A673 (cell line): ENCODE measurements around the gene ATP1B2. TPM values are rescaled to one million over a fixed set of nuclear protein-coding genes. Genes with fewer than 3 reads are reported as not detected.

ENCODE experiments used
- BruUV-seq: library from RNA; stranded (reverse); fragments of 400-500 nt; replicated peaks from 2 replicates; lab custom pipeline; 2021; lab: Mats Ljungman, UMichigan
- CTCF ChIA-PET: fragments of 300-600 bp; sonication (Branson Sonifier 250); formaldehyde crosslinking; loops from one replicate; lab custom pipeline; 2022; ENCODE audit warnings: antibody characterized with exemption; lab: Charles Lee
- POLR2A ChIA-PET: fragments of 300-600 bp; sonication (Branson Sonifier 250); formaldehyde crosslinking; loops from one replicate; lab custom pipeline; 2022; ENCODE audit warnings: antibody characterized with exemption; ENCODE audit not compliant: low non-redundant PET; lab: Charles Lee
- DNase-seq: peaks from one replicate; pipeline ENCODE4 v3.0.0-alpha.2; 2015; ENCODE audit warnings: low spot score
- H3K27ac ChIP-seq: fragments of 200-600 bp; sonication (generic); 2 replicates; pipeline ENCODE4 v1.5.1; 2016; ENCODE audit warnings: mixed run types, low read depth, mild to moderate bottlenecking, mixed read lengths, antibody characterized with exemption, low read length; ENCODE audit not compliant: poor library complexity, severe bottlenecking
- H3K27me3 ChIP-seq: fragments of 200-600 bp; sonication (generic); replicated peaks from 2 replicates; pipeline ENCODE4 v1.6.1; 2017; ENCODE audit warnings: mixed run types, low read depth, mild to moderate bottlenecking, mixed read lengths, antibody characterized with exemption, low read length; ENCODE audit not compliant: insufficient read depth, poor library complexity
- H3K36me3 ChIP-seq: fragments of 200-600 bp; sonication (generic); 2 replicates; pipeline ENCODE4 v1.6.1; 2016; ENCODE audit warnings: mixed run types, mild to moderate bottlenecking, mixed read lengths, antibody characterized with exemption, low read length; ENCODE audit not compliant: insufficient read depth, poor library complexity, severe bottlenecking
- H3K4me1 ChIP-seq: fragments of 200-600 bp; sonication (generic); 2 replicates; pipeline ENCODE4 v1.6.1; 2017; ENCODE audit warnings: mixed run types, mild to moderate bottlenecking, mixed read lengths, antibody characterized with exemption, low read length; ENCODE audit not compliant: insufficient read depth, poor library complexity, severe bottlenecking
- H3K4me3 ChIP-seq: fragments of 200-600 bp; sonication (generic); 2 replicates; pipeline ENCODE4 v1.5.1; 2016; ENCODE audit warnings: low read depth, mixed run types, mild to moderate bottlenecking, mixed read lengths, low read length; ENCODE audit not compliant: poor library complexity, severe bottlenecking
- H3K9me3 ChIP-seq: fragments of 200-600 bp; sonication (generic); 2 replicates; pipeline ENCODE4 v1.6.1; 2016; ENCODE audit warnings: mixed run types, low read depth, mild to moderate bottlenecking, mixed read lengths, antibody characterized with exemption, low read length; ENCODE audit not compliant: poor library complexity, severe bottlenecking
- EZH2 ChIP-seq: fragments of 200-600 bp; sonication (generic); IDR thresholded peaks from 2 replicates; pipeline ENCODE4 v1.6.1; 2017; ENCODE audit warnings: borderline replicate concordance, low read depth, mild to moderate bottlenecking, mixed read lengths, antibody characterized with exemption, low read length; ENCODE audit not compliant: poor library complexity, severe bottlenecking
- intact Hi-C: fragments of 100-400 bp; cut with micrococcal nuclease; formaldehyde crosslinking; loops from one replicate; pipeline ENCODE4 v1.10.0; 2022; ENCODE audit not compliant: unreplicated experiment
- total RNA-seq: library from RNA; stranded (reverse); gene quantifications from 2 replicates; pipeline ENCODE4 v1.2.3, GENCODE V29; 2021
- TF ChIP-seq, protein P1 (sequence below): fragments of 300-800, 200-600 bp; sonication (generic); conservative IDR thresholded peaks from 2 replicates; pipeline ENCODE4 v1.5.1; 2017; ENCODE audit warnings: low read depth, mild to moderate bottlenecking, antibody characterized with exemption, low read length, moderate library complexity, mixed read lengths

ATP1B2 gene
- total RNA-seq, 1 experiment from 2014 or later: 3.5 TPM

DNA sequence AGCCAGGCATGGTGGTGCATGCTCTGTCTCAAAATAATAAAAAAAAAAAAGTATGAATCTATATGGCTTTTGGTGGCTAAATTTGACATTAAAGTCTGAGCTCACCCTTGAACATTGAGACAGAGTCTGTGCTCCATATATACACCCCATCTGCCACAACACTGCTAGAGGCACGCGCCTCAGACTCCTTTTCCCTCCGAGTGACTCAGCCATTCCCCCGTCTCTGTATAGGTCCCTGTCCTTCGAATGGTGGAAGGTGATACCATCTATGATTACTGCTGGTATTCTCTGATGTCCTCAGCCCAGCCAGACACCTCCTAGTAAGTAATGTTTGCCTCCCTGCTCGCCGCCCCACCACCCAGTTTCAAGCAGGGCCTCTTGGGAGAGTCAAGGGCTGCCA, 49.8 kb downstream of the ATP1B2 start:
- no TSS peak for BruUV-seq
- TF ChIP-seq EZH2: no peak
- TF ChIP-seq, protein P1, sequence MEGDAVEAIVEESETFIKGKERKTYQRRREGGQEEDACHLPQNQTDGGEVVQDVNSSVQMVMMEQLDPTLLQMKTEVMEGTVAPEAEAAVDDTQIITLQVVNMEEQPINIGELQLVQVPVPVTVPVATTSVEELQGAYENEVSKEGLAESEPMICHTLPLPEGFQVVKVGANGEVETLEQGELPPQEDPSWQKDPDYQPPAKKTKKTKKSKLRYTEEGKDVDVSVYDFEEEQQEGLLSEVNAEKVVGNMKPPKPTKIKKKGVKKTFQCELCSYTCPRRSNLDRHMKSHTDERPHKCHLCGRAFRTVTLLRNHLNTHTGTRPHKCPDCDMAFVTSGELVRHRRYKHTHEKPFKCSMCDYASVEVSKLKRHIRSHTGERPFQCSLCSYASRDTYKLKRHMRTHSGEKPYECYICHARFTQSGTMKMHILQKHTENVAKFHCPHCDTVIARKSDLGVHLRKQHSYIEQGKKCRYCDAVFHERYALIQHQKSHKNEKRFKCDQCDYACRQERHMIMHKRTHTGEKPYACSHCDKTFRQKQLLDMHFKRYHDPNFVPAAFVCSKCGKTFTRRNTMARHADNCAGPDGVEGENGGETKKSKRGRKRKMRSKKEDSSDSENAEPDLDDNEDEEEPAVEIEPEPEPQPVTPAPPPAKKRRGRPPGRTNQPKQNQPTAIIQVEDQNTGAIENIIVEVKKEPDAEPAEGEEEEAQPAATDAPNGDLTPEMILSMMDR: no peak

DNA sequence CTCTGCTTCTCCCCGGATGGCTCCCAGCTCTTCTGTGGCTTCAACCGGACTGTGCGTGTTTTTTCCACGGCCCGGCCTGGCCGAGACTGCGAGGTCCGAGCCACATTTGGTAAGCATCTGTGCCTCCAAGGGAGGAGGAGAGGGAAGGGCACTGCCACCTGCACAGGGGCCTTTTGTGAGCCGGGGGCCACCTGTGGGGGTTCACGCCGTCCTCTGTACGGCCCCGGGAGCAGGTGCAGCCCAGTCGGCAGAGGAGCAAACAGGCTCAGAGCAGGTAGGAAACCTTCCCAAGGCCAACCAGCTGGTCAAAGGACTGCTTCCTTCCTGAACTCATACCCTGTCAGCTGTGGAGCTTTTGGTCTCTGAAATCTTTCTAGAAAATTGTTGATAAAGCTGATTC, 51.0 kb downstream of the ATP1B2 start:
- intact Hi-C loops: no loop called here
- H3K36me3 ChIP-seq: peaks cover 8% of the 10 kb centered on the region
- CTCF ChIA-PET: no interaction called here
- DNase-seq: no peak
- no peaks in the 10 kb centered on the region for H3K27me3 ChIP-seq
- no TSS peak for BruUV-seq
- H3K4me3 ChIP-seq: no peak overlapping the region
- POLR2A ChIA-PET: interaction anchor here (0.6 kb wide), 1 partner anchor 155 kb away, joined by 3 read pairs; no protein-coding TSS in a partner anchor
- no peak overlapping the region for H3K27ac ChIP-seq
- H3K4me1 ChIP-seq: peaks cover 32% of the 10 kb centered on the region
- no peaks in the 10 kb centered on the region for H3K9me3 ChIP-seq
- TF ChIP-seq EZH2: no peak
- TF ChIP-seq, protein P1: no peak

More for the DNA sequence above, 49.8 kb downstream of the ATP1B2 start:
- Histone ChIP-seq H3K4me1 (peaks cover 22% of the 10 kb centered on the region), H3K9me3 (no peaks in the 10 kb centered on the region), H3K36me3 (peaks cover 9% of the 10 kb centered on the region), H3K4me3 (no peak overlapping the region), H3K27me3 (no peaks in the 10 kb centered on the region), H3K27ac (no peak overlapping the region)
- ChIA-PET POLR2A (interaction anchor here (0.7 kb wide), 1 partner anchor 442 kb away, joined by 4 read pairs; no protein-coding TSS in a partner anchor), CTCF (no interaction called here)
- intact Hi-C loops: no loop called here
- no peak for DNase-seq

DNA sequence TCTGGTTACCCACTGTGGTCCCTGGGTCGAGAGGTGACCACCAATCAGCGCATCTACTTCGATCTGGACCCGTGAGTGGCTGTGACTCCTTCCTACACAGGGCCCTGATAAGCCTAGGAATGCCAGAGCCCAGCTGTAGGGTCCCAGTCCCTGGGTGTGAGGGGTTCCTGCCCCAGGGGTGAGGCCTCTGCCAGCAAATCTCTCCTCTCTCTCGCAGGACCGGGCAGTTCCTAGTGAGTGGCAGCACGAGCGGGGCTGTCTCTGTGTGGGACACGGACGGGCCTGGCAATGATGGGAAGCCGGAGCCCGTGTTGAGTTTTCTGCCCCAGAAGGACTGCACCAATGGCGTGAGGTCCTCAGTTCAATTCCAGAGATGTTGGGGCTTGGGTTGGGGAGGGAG, 52.0 kb downstream of the ATP1B2 start:
- no TSS peak for BruUV-seq
- no peak overlapping the region for H3K27ac ChIP-seq
- intact Hi-C loops: no loop called here
- DNase-seq: no peak
- H3K36me3 ChIP-seq: peaks cover 8% of the 10 kb centered on the region
- no peak overlapping the region for H3K4me3 ChIP-seq
- TF ChIP-seq, protein P1: no peak
- TF ChIP-seq EZH2: no peak
- H3K9me3 ChIP-seq: no peaks in the 10 kb centered on the region
- H3K27me3 ChIP-seq: no peaks in the 10 kb centered on the region
- ChIA-PET CTCF (interaction anchor here (1.6 kb wide), 1 partner anchor 15 kb away, joined by 5 read pairs; the partner anchor contains the start of gene TP53), POLR2A (interaction anchor here (0.6 kb wide), 1 partner anchor 13 kb away, joined by 9 read pairs; no protein-coding TSS in a partner anchor)
- H3K4me1 ChIP-seq: peaks cover 32% of the 10 kb centered on the region
